HG02981 (cell line): ENCODE data around the gene PPHLN1.

ENCODE experiments used
- ATAC-seq: cut with Tn5 transposase; IDR thresholded peaks from one replicate; pipeline ENCODE4 v1.9.1; 2021; ENCODE audit warnings: mild to moderate bottlenecking, moderate library complexity; ENCODE audit not compliant: unreplicated experiment

PPHLN1 gene, protein sequence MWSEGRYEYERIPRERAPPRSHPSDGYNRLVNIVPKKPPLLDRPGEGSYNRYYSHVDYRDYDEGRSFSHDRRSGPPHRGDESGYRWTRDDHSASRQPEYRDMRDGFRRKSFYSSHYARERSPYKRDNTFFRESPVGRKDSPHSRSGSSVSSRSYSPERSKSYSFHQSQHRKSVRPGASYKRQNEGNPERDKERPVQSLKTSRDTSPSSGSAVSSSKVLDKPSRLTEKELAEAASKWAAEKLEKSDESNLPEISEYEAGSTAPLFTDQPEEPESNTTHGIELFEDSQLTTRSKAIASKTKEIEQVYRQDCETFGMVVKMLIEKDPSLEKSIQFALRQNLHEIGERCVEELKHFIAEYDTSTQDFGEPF

DNA sequence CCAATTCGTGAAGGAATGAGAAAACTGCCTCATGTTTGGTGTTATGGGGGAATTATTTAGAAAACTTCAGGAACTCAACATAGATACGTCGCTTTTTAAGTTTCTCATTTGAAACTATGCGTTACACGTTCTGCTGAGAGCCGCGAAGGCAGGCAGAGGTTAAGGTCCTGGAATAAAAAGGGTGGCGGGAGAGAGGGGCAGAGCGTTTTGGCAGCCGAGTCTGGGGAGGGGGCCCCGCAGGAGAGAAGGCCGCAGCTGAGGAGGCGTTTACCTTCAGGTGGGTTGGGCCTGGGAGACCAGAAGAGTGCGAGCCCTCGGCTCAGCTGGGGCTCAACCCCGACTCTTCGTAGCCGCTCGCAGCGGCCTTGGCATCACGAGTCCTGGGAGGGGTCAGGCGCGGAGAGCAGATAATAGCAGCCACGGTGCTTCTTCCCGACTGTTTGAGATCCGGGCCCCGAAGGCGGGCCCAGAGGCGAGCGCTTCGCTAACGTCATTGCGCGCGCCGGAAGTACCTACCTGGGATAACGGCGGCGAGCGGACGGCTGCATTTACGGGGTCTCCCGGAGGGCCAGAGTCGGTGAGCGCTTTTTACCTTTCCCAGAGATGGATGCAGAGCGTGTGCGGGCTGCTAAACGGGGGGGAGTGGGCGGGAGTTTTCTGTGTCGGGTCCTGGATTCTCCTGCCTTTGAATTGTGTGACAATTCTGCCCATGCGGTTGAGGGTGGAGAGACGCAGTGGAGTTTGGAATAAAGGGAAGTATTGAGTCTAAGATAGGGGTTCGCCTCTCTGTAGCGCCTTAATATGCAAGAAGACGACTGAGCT lies at the start of gene PPHLN1, which contains the start of gene ZCRB1:
Gene PPHLN1, plus strand, starts transcription at position 515 of the 822 bp plus-strand sequence. CDS start 9,736 bp downstream, outside the sequence.
Gene ZCRB1, minus strand, starts transcription at position 442 of the 822 bp plus-strand sequence. CDS start 1,992 bp downstream, outside the sequence.
- ATAC-seq, result peak; percentile 89

DNA sequence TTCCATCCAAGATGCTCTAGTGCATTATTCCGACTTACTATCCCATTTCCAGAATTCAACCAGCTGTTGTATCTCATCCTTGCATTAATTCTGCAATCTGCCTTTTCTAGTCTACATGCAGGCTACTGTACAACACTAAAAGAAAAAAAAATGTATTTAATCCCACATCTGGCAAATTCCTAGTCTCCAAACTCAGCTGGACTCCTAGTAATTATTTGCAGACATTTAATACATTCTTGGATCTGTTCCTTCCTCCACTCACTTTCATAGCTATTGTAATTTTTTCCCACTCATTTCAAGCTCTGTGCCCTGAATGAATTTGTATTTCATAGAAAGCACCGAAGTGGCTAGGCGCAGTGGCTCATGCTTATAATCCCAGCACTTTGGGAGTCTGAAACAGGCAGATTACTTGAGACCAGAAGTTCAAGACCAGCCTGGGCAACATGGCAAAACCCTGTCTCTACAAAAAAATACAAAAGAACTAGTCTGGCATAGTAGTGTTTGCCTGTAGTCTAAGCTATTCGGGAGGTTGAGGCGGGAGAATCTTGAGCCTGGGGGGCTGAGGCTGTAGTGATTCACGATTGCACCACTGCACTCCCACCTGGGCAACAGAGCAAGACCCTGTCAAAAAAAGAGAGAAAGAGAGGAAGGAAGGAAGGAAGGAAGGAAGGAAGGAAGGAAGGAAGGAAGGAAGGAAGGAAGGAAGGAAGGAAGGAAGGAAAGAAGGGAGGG lies 48.4 kb upstream of the PPHLN1 start:
- ATAC-seq, result no peak

DNA sequence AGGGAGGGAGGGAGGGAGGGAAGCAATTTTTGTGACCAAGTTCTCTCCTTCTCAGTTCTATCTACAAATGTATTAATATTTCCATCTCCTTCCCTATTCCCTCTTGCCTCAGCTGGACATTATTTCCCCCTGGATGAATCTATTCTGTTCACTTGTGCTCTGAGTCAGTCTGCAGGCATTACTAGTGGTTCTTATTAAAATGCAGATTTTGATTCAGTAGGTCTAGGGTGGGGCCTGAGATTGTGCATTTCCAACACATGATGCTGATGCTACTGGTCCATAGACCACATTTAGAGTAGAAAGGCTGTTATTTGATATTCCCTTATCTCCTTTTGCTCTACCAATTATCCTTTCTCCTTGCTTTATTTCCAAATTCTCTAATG lies 47.8 kb upstream of the PPHLN1 start:
- no peak for ATAC-seq

DNA sequence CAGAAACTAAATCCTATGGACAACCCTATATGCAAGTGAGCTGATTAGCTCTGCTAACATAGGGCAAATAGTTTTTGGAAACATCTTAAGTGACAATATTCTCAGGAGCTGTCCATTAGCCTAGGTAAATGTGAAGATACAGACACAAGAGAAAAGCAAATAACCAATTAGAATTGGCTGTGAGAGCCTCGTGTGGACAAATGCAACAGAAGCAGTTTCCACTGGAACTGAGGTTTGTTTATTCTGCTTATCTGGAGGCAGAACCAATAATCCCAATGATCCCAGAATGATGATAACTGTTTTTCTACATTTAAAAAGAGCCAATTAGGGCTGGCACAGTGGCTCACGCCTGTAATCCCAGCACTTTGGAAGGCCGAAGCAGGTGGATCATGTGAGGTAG lies 44.7 kb upstream of the PPHLN1 start:
- ATAC-seq, result no peak

DNA sequence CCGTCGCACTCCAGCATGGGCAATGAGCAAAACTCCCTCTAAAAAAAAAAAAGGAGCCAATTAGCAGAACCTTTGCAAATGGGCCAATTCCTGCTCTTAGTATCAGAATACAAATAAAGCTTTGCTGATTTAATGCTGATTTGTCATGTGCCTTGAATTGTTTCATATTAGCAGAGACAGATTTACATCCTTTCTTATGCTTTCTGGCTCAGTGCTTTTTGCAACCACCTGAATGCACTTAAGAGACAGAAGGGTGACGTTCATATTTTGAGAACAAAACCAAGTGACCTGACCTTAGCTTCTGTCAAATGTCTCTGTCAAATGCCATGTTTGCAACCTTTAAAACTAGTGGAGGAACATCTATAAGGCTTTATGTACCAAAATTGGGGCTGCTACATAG lies 44.1 kb upstream of the PPHLN1 start:
- ATAC-seq, result no peak

DNA sequence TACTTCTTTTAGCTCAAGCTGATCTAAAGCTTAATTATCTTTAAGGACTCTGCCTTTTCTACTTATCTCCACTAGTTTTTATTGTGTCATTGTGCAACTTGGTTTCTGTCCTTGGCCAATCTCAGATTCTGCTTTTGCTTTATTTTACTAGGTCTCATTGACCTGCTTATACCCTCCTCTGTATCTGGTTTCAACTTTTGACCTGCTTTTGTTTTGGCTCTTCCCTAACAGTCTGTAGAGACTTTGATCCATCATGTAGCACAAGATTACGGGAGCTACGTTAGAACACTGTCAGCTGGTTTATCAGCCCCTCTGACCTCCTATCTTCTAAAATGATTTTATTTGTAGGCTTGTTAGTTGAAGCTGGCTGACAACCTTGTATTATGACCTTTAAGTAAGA lies 43.7 kb upstream of the PPHLN1 start:
- no peak for ATAC-seq

DNA sequence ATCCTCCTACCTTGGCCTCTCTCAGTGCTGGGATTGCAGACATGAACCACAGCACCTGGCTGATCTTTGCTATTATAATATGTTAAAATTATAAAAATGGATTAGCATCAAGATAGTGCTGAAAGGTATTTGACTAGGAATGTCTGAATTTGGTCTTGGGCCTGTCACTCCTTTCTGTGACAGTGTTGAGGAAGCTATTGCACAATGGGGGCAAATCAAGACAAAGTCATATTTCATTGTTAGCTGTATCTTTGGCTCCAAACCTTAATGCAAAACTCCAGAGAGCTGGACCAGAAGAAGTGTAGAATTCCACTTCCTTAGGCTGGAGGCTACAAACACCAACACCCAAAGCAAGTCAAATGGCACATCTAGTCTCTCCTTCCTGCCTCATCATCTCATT lies 42.2 kb upstream of the PPHLN1 start:
- ATAC-seq, result no peak

DNA sequence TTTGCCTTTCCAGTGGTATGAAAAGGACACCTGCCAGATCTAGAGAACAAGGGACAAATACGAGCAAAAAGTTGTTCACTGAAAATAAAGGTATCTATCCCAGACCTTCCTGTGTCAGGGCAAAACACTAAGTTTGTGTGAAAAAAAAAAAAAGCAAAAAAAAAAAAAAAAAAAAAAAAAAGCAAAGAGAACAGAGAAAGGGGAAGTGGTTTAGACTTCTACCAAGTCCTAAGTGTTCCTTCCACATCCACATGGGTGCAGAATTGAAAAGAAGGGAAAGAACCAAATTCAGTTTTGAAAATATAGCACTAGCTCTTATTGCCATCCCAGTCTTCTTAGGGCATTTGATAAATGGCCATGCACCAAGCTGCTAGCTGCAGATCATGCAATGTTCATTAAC lies 41.8 kb upstream of the PPHLN1 start:
- no peak for ATAC-seq

DNA sequence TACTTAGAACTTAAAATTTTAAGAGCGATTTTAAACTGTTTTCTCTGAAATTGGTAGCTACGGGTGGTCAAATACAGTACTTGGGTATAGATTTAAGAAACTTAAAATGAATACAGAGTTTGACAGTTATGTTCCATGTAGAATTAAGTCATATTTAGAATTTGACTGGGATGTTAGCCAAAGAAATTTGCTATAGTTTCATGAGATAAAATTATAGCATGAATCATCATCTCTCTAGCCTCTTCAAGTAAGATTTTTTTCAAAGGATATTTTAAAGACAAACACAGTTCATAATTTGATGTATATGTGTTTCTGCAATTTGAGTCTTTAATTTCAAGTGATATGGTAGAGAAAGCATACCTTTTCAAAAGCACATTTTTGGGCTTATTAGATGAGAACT lies 41.1 kb upstream of the PPHLN1 start:
- ATAC-seq, result no peak

DNA sequence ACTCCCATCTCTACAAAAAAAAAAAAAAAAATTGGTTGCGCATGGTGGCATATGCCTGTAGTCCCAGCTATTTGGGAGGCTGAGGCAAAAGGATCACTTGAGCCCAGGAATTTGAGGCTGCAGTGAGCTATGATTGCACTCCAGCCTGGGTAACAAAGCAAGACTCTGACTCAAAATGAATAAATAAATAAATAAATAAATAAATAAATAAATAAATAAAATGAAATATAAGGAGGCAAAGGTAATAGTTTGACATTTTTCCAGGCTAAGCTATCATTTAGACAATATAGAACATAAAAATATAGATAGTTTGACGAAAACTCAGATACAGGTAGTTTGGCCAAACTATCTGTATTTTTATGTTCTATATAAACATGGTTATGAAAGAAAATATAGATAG lies 40.5 kb upstream of the PPHLN1 start:
- ATAC-seq, result no peak

DNA sequence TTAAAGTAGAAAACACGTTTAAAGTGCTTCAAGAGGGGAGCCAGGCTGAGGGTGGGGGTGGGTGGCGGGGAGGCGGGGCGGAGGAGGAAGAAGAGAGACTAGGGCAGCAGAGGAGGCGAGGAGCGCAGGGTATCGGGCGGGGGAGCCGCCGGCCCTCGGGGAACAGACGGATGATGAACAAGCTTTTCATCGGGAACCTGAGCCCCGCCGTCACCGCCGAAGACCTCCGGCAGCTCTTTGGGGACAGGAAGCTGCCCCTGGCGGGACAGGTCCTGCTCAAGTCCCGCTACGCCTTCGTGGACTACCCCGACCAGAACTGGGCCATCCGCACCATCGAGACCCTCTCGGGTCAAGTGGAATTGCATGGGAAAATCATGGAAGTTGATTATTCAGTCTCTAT lies 39.2 kb upstream of the PPHLN1 start:
- no peak for ATAC-seq

DNA sequence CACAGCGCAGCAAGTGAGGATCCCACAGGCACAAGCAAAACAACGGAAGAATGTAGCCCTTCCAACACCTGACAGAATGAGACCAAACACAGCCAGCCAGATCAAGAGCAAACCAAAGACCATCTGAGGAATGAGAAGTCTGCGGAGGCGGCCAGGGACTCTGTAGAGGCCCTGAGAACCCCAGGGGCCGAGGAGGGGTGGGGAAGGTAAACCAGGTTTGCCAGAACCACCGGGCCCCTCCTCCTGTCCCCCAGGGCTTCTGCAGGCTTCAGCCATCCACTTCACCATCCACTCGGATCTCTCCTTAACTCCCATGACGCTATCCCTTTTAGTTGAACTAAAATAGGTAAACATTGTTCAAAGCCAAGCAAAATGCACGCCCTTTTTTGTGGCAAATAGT lies 37.4 kb upstream of the PPHLN1 start:
- ATAC-seq, result no peak

DNA sequence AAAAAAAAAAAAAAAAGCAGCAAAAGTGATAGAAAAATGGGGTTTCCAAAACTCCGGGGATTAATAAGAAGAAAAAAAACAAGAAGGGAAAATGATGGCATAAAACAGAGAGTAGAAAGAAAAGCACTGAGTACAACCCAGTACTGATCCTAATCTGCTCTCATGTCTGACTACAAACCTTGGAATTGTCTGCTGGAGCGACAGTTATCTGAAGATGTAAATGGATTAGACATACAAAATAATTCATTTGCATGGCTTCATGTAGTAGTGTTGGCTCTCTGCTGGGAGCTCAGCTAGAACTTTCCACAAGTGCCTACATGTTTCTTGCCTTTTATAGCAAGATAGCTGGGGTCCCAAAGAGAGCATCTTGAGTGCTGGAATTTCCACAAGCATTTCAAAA lies 34.3 kb upstream of the PPHLN1 start:
- ATAC-seq, result no peak

DNA sequence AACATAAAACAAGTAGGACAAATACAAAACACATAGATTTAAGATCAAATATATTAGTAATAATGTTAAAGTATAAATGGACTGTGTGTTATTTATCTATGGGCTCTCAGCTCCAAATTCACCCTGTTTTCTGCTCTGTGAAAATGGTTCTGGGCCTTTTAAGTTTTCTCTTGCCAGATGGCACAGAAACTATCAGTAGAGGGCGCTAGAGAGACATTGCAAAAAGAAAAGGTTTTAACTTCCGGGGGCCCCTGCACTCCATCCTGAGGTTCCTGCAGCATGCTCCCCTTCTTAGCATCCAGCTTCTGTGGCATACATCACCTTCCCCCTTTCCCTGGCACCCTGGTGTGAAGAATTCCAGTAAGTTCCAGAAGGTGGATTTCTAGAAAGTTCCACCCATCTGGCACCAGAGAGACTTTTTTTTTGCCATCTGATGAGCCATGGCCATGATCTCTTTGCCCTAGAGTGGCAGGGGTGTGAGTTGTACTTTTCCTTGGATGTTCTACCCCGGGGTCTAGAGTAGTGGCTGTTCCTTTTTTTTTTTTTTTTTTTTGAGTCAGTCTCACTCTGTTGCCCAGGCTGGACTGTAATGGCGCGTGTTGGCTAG lies 29.4 kb upstream of the PPHLN1 start:
- ATAC-seq, result no peak

DNA sequence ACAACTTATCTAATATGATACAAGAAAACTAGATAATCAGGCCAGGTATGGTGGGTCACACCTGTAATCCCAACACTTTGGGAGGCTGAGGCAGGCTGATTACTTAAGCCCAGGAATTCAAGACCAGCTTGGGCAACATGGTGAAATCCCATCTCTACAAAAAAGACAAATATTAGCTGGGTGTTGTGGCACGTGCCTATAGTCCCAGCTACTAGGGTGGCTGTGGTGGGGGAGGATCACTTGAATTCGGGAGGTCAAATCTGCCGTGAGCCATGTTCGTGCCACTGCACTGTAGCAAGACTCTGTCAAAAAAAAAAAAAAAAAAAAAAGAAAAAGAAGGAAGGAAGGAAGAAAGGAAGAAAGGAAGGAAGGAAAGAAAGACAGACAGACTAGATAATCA lies 27.1 kb upstream of the PPHLN1 start:
- no peak for ATAC-seq

DNA sequence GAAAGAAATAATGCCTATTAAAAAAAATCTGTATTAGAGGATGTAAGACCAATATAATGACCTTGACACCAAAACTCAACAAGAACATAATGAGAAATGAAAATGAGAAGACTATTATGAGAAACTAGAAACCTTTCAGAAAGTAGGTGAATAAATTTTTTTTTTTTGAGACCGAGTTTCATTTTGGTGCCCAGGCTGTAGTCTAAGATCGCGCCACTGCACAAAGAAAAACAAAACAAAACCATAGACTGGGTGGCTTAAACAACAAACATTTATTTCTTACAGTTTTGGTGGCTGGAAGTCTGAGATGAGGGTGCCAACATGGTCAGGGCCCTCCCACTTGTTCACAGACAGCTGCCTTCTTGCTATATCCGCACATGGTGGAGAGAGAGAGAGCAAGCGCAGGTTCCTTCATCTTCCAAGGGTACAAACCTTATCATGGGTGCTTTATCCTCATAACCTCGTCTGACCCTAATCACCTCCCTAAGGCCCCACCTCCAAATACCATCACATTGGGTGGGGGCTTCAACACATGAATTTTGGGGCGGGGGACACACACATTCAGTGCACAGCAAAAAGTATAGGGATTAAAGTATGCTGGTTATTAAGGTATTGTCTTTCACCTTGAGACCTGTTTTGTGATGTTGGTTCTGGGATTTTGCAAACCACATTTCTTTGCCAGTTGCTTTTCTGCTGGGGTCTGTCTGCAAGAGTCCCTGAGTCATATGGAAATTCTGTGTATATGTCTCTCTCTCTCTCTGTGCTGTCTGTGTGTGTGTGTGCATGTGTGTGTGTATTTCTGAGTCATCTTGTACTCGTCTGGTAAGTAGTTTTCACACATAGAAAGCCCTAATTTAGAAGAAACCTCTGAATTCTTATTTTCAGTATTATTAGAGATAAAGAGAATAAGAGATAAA lies 26.3 kb upstream of the PPHLN1 start:
- peak; percentile 79 for ATAC-seq

DNA sequence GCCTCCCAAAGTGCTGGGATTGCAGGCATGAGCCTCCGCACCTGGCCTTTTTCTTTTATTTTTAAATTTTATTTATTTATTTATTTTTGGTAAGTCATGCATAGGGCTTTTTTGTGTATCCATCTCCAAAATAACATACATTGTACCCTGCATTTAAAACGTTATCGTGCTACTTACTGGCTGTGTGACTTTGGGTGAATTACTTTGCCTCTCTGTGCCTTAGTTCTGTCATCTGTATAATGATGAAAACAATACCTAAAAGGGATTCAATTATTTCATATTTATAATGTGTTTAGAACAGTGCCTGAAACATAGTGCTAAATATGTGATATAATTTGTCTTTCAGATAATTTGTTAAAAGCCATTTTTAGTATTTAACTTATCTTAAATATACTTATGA lies 19.7 kb upstream of the PPHLN1 start:
- ATAC-seq, result no peak

DNA sequence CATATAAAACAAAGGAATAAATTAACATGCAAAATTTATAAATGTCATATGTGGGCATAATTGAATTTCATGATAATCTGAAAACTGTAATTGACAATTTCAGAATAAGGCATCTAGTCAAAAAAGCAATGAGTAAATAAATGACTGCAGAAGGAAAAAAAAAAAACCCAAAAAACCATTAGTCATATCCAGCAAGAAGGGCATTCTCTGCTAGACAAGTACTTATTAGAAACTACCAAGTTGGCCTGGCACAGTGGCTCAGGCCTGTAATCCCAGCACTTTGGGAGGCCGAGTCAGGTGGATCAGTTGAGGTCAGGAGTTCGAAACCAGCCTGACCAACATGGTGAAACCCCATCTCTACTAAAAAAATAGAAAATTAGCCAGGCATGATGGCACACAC lies 17.6 kb upstream of the PPHLN1 start:
- no peak for ATAC-seq

DNA sequence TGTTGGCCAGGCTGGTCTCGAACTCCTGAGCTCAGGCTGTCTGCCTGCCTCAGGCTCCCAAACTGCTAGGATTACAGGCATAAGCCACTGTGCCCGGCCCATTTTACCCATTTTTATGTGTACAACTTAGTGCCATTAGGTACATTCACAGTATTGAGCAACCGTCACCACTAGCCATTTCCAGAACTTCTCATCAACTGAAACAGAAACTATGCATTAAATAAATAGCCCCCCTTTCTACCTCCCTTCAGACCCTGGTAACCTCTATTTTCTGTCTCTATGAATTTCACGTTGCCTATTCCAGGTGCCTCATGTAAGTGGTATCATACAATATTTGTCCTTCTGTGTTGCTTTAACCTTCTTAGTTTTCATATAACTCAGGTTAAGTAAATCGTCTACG lies 16.0 kb upstream of the PPHLN1 start:
- no peak for ATAC-seq

DNA sequence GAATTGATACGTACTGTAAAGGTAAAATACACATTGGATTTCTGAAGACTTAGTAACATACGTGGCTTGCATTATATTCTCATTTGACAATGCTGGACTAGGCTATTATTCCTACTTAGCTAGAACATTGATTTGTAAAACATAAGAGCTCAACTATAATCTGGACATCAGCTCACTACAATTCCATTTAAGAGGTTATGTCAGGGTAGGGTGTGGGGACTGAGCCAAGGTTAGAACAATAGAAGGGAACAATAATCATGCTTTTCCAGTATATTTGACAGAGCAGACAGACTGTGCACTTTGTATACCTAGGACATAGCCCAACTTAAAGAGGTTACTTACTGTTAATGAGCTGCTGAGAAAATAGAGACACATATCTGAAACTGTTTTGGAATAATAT lies 10.9 kb upstream of the PPHLN1 start:
- no peak for ATAC-seq
